ENCODE data around the gene SSTR5. TPM values are rescaled to one million over a fixed set of nuclear protein-coding genes. Genes with fewer than 3 reads are reported as not detected.

SSTR5 gene
- polyA plus RNA-seq, 1 experiment = not detected

- TF ChIP-seq, protein P1, sequence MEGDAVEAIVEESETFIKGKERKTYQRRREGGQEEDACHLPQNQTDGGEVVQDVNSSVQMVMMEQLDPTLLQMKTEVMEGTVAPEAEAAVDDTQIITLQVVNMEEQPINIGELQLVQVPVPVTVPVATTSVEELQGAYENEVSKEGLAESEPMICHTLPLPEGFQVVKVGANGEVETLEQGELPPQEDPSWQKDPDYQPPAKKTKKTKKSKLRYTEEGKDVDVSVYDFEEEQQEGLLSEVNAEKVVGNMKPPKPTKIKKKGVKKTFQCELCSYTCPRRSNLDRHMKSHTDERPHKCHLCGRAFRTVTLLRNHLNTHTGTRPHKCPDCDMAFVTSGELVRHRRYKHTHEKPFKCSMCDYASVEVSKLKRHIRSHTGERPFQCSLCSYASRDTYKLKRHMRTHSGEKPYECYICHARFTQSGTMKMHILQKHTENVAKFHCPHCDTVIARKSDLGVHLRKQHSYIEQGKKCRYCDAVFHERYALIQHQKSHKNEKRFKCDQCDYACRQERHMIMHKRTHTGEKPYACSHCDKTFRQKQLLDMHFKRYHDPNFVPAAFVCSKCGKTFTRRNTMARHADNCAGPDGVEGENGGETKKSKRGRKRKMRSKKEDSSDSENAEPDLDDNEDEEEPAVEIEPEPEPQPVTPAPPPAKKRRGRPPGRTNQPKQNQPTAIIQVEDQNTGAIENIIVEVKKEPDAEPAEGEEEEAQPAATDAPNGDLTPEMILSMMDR (IDR thresholded peaks at IDR 0.05; ENCODE audit: insufficient read depth, low read depth, low read length) = no peak
- ChIA-PET POLR2A (no interaction called here), CTCF (no interaction called here)
Measured at GRCh38 chr16:1121601-1122397, 49.3 kb downstream of the SSTR5 start.

DNA sequence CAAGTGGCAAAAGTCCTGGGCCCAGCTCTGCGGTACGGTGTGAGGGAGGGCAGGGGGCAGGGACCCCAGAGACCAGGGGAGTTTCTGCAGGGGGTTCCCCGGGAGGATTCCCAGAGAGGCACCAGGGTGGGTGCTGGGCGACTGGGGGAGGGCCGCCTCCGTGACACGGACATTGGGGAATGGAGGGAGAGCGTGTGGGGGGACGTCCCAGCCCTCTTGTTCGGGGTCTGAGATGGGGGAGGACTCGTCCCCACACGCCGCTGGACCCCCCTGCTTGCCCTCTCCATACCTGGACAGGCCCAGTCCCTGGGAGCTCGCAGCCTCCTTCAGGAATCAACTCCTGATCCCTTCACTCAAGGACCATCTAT, 49.8 kb downstream of the SSTR5 start:
- no peak for DNase-seq (ENCODE audit: low read depth)
- ChIA-PET CTCF (interaction anchor here (0.5 to 0.7 kb wide), 2 partner anchors 13 to 149 kb away, joined by 3 read pairs; no protein-coding TSS in a partner anchor), POLR2A (no interaction called here)
- Histone ChIP-seq H3K4me3 (ENCODE audit: low read depth, low read length) (no peak overlapping the region), H3K36me3 (ENCODE audit: control insufficient read depth, insufficient read depth, low read length) (no peaks in the 10 kb centered on the region), H3K27me3 (ENCODE audit: control insufficient read depth, insufficient read depth, low read length) (no peaks in the 10 kb centered on the region)
- TF ChIP-seq, protein P1 (IDR thresholded peaks at IDR 0.05; ENCODE audit: insufficient read depth, low read depth, low read length) = no peak

More at GRCh38 chr16:1121601-1122397, 49.3 kb downstream of the SSTR5 start:
- H3K27me3 ChIP-seq (ENCODE audit: control insufficient read depth, insufficient read depth, low read length) = no peaks in the 10 kb centered on the region
- DNase-seq (ENCODE audit: low read depth) = no peak
- no peak overlapping the region for H3K4me3 ChIP-seq (ENCODE audit: low read depth, low read length)
- H3K36me3 ChIP-seq (ENCODE audit: control insufficient read depth, insufficient read depth, low read length) = no peaks in the 10 kb centered on the region

GRCh38 chr16:1123525-1124230, 51.1 kb downstream of the SSTR5 start:
- no peak for DNase-seq (ENCODE audit: low read depth)
- CTCF ChIA-PET = no interaction called here
- POLR2A ChIA-PET = no interaction called here
- H3K4me3 ChIP-seq (ENCODE audit: low read depth, low read length) = no peak overlapping the region
- H3K36me3 ChIP-seq (ENCODE audit: control insufficient read depth, insufficient read depth, low read length) = no peaks in the 10 kb centered on the region
- TF ChIP-seq, protein P1 (IDR thresholded peaks at IDR 0.05; ENCODE audit: insufficient read depth, low read depth, low read length) = no peak
- H3K27me3 ChIP-seq (ENCODE audit: control insufficient read depth, insufficient read depth, low read length) = no peaks in the 10 kb centered on the region

GRCh38 chr16:1124291-1124690, 51.7 kb downstream of the SSTR5 start:
- TF ChIP-seq, protein P1 (IDR thresholded peaks at IDR 0.05; ENCODE audit: insufficient read depth, low read depth, low read length) = no peak
- no peak for DNase-seq (ENCODE audit: low read depth)
- POLR2A ChIA-PET = no interaction called here
- Histone ChIP-seq H3K4me3 (ENCODE audit: low read depth, low read length) (no peak overlapping the region), H3K36me3 (ENCODE audit: control insufficient read depth, insufficient read depth, low read length) (no peaks in the 10 kb centered on the region), H3K27me3 (ENCODE audit: control insufficient read depth, insufficient read depth, low read length) (no peaks in the 10 kb centered on the region)
- CTCF ChIA-PET = no interaction called here

DNA sequence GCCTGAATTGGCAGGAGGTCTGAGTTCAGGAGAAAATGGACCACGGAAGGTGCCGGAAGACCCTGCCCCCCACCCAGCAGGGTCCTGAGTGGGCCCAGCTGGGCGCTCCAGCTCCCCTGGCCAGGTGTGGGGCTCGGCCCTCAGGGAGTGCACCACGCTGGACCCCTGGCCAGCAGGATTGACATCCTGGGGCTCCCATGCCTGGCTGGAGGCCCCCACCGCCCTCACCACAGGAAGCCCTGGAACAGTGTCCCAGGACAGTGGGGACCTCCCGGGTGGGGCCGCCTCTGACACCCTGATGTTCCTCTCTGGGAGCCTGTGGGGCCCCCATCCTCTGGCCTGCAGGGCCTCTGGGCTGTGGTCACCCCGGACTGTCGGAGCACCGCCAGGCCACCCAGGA, 52.2 kb downstream of the SSTR5 start:
- no peaks in the 10 kb centered on the region for H3K36me3 ChIP-seq (ENCODE audit: control insufficient read depth, insufficient read depth, low read length)
- H3K27me3 ChIP-seq (ENCODE audit: control insufficient read depth, insufficient read depth, low read length) = no peaks in the 10 kb centered on the region
- no peak overlapping the region for H3K4me3 ChIP-seq (ENCODE audit: low read depth, low read length)
- TF ChIP-seq, protein P1 (IDR thresholded peaks at IDR 0.05; ENCODE audit: insufficient read depth, low read depth, low read length) = no peak
- ChIA-PET POLR2A (no interaction called here), CTCF (interaction anchor here (0.7 to 1.1 kb wide), 2 partner anchors 18 to 238 kb away, joined by 3 to 4 read pairs; no protein-coding TSS in a partner anchor)
- DNase-seq (ENCODE audit: low read depth) = no peak

Measured in BJ (cell line).